Measurements from ENCODE around the gene CACNB2. TPM values are rescaled to one million over a fixed set of nuclear protein-coding genes. Genes with fewer than 3 reads are reported as not detected.

The CACNB2 gene
- total RNA-seq, 1 donor from 2014 or later: 7.6 TPM

GRCh38 chr10:18157881-18158280, 17.7 kb downstream of the CACNB2 start:
- H3K4me1 Mint-ChIP-seq (ENCODE audit: unreplicated experiment): no peaks in the 10 kb centered on the region
- TF ChIP-seq CTCF (conservative IDR thresholded peaks at IDR 0.05): no peak
- no peak for DNase-seq (ENCODE audit: extremely low spot score, unreplicated experiment)
- H3K9me3 Mint-ChIP-seq: no peaks in the 10 kb centered on the region
- no peak overlapping the region for H3K27ac Mint-ChIP-seq
- no peak overlapping the region for H3K4me3 Mint-ChIP-seq
- no peaks in the 10 kb centered on the region for H3K36me3 Mint-ChIP-seq
- H3K27me3 Mint-ChIP-seq: no peaks in the 10 kb centered on the region

- H3K36me3 Mint-ChIP-seq: no peaks in the 10 kb centered on the region
- H3K27me3 Mint-ChIP-seq: no peaks in the 10 kb centered on the region
- TF ChIP-seq CTCF (conservative IDR thresholded peaks at IDR 0.05): no peak
- no peak for DNase-seq (ENCODE audit: extremely low spot score, unreplicated experiment)
- H3K4me3 Mint-ChIP-seq: no peak overlapping the region
- no peaks in the 10 kb centered on the region for H3K9me3 Mint-ChIP-seq
- no peaks in the 10 kb centered on the region for H3K4me1 Mint-ChIP-seq (ENCODE audit: unreplicated experiment)
- no peak overlapping the region for H3K27ac Mint-ChIP-seq
These were observed 18.6 kb downstream of the CACNB2 start for GRCh38 chr10:18158773-18159265.

- Mint-ChIP-seq H3K27ac (no peak overlapping the region), H3K27me3 (no peaks in the 10 kb centered on the region), H3K9me3 (no peaks in the 10 kb centered on the region), H3K4me1 (ENCODE audit: unreplicated experiment) (no peaks in the 10 kb centered on the region), H3K4me3 (no peak overlapping the region), H3K36me3 (no peaks in the 10 kb centered on the region)
- no peak for TF ChIP-seq CTCF (conservative IDR thresholded peaks at IDR 0.05)
- no peak for DNase-seq (ENCODE audit: extremely low spot score, unreplicated experiment)
These were observed 19.3 kb downstream of the CACNB2 start for GRCh38 chr10:18159557-18159956.

GRCh38 chr10:18162021-18162627, 21.9 kb downstream of the CACNB2 start:
- H3K27me3 Mint-ChIP-seq: no peaks in the 10 kb centered on the region
- no peak for TF ChIP-seq CTCF (conservative IDR thresholded peaks at IDR 0.05)

GRCh38 chr10:18164093-18164492, 23.9 kb downstream of the CACNB2 start:
- H3K4me1 Mint-ChIP-seq (ENCODE audit: unreplicated experiment): no peaks in the 10 kb centered on the region
- H3K27me3 Mint-ChIP-seq: no peaks in the 10 kb centered on the region
- H3K9me3 Mint-ChIP-seq: no peaks in the 10 kb centered on the region
- H3K4me3 Mint-ChIP-seq: no peak overlapping the region
- no peaks in the 10 kb centered on the region for H3K36me3 Mint-ChIP-seq
- no peak overlapping the region for H3K27ac Mint-ChIP-seq
- TF ChIP-seq CTCF (conservative IDR thresholded peaks at IDR 0.05): no peak
- no peak for DNase-seq (ENCODE audit: extremely low spot score, unreplicated experiment)

More at GRCh38 chr10:18162021-18162627, 21.9 kb downstream of the CACNB2 start:
- Mint-ChIP-seq H3K4me1 (ENCODE audit: unreplicated experiment) (no peaks in the 10 kb centered on the region), H3K36me3 (no peaks in the 10 kb centered on the region), H3K9me3 (no peaks in the 10 kb centered on the region), H3K4me3 (no peak overlapping the region), H3K27ac (no peak overlapping the region)
- no peak for DNase-seq (ENCODE audit: extremely low spot score, unreplicated experiment)
